Naive thymus-derived CD8-positive, alpha-beta T cell (primary cell): ENCODE results near the gene ASXL1. TPM values are rescaled to one million over a fixed set of nuclear protein-coding genes. Genes with fewer than 3 reads are reported as not detected.

ENCODE experiments used
- ATAC-seq, 2 donors: fragments of 150-1000 bp; cut with Tn5 transposase in 1 of 2; sonication (Bioruptor Pico), chemical (Tn5 transposase) in 1 of 2; 1 replicate in 1 of 2; 2 replicates in 1 of 2; pipeline ENCODE4 v1.10.0; 2021; ENCODE audit warnings: mild to moderate bottlenecking in 2 of 2, moderate library complexity in 2 of 2
- POLR2A ChIA-PET: fragments of 350-600 bp; sonication (Branson Sonifier 250); formaldehyde crosslinking; loops from one replicate; lab custom pipeline; 2021; ENCODE audit warnings: antibody characterized with exemption; lab: Charles Lee
- DNase-seq, 10 donors: peaks; one replicate each; pipeline versions ENCODE4 v3.0.0 to v3.0.0-alpha.2; 2020 to 2022
- H3K27ac Mint-ChIP-seq, 10 donors: one replicate each; pipeline ENCODE4 v1.8.0; 2020 to 2022; ENCODE audit warnings: mild to moderate bottlenecking in 10 of 10, mixed read lengths in 10 of 10, moderate library complexity in 4 of 10, inconsistent platforms in 1 of 10
- H3K27me3 Mint-ChIP-seq, 5 donors: one replicate each; pipeline ENCODE4 v1.8.0; 2021 to 2022; ENCODE audit warnings: mixed read lengths in 5 of 5
- H3K36me3 Mint-ChIP-seq, 3 donors: one replicate each; pipeline ENCODE4 v1.8.0; 2020 to 2022; ENCODE audit warnings: mixed read lengths in 3 of 3, mild to moderate bottlenecking in 2 of 3, inconsistent platforms in 1 of 3
- H3K4me1 Mint-ChIP-seq, 4 donors: one replicate each; pipeline ENCODE4 v1.8.0; 2021 to 2022; ENCODE audit warnings: mixed read lengths in 4 of 4
- H3K4me3 Mint-ChIP-seq, 10 donors: one replicate each; pipeline ENCODE4 v1.8.0; 2020 to 2022; ENCODE audit warnings: mild to moderate bottlenecking in 10 of 10, mixed read lengths in 10 of 10, moderate library complexity in 6 of 10, inconsistent platforms in 1 of 10
- H3K9me3 Mint-ChIP-seq, 9 donors: one replicate each; pipeline ENCODE4 v1.8.0; 2020 to 2022; ENCODE audit warnings: mixed read lengths in 9 of 9, mild to moderate bottlenecking in 3 of 9, inconsistent platforms in 1 of 9, moderate library complexity in 1 of 9
- polyA plus RNA-seq, 3 donors: library from polyadenylated mRNA; unstranded; fragments of 300-500 nt; fragmentation: Illumina TruSeq; gene quantifications; one replicate each; pipeline ENCODE4 v1.2.3, GENCODE V29; 2021
- total RNA-seq, 8 experiments: library from RNA in 2 of 8; stranded (reverse) in 2 of 8; gene quantifications; one replicate each; pipeline ENCODE4 v1.2.3 and lab custom pipeline; 2021 to 2026

ASXL1 gene
- total and polyA plus RNA-seq, 5 experiments from 2014 or later, result 15.2 to 149 (median 20.1) TPM

DNA sequence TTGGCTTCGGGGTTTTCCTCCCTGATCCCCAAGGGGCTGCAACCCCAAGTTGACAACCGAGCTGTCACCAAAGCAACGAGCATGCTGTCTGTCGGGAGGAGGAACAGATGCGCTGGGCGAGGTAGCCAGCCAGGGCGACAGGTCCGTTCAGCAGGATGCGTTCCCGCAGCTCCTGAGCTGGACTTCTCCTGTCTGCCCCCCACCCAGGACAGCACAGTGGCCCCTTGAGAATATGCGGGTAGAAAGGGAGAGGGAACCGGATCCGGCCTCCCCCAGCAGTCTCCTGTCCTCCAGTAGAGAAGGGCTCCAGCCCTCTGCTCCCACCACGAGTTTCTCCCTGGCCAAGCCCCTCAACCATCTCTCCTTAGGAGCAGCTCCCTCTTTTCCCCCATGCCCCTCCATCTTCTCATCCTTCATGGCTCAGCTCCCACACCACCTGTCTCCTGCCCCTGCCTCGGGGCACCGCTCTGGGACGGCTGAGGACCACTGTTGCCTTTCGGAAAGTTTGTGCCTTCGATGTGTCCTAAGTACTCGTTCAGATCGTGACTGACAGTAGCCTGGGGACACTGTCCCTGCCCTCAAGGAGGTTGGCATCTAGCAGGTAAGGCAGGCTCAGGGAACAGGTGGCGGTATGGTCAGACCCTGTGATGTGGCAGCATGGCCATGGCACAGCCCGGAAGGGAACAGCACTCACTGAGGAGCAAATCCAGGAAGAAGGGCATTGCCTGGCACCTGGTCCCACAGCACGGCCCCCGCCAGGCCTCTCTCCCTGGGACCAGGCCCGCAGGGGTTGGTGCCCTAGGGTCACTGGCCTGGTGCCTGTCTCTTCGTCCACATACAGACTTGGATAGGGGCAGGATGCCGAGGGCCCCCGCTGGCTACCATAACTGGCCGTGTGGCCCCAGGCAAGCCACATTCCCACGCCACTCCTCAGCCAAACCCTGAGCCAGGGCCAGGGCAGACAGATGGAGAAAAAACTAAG lies 96.3 kb downstream of the ASXL1 start:
- H3K27me3 Mint-ChIP-seq, result no peaks in the 10 kb centered on the region
- H3K4me1 Mint-ChIP-seq, result peaks cover 17 to 44% (median 26%) of the 10 kb centered on the region in 4 donors
- peak overlapping the region; percentile 62 to 93 (median 80) for H3K27ac Mint-ChIP-seq
- H3K9me3 Mint-ChIP-seq, result no peaks in the 10 kb centered on the region
- no peak overlapping the region for H3K4me3 Mint-ChIP-seq
- ATAC-seq (no peak), DNase-seq (no peak)
- peaks cover 0 to 47% (median 4%) of the 10 kb centered on the region in 3 donors for H3K36me3 Mint-ChIP-seq
- POLR2A ChIA-PET, result interaction anchor here (0.5 to 1.4 kb wide), 5 partner anchors 13 to 518 kb away, joined by 3 to 4 read pairs (median 3); no protein-coding TSS in a partner anchor

DNA sequence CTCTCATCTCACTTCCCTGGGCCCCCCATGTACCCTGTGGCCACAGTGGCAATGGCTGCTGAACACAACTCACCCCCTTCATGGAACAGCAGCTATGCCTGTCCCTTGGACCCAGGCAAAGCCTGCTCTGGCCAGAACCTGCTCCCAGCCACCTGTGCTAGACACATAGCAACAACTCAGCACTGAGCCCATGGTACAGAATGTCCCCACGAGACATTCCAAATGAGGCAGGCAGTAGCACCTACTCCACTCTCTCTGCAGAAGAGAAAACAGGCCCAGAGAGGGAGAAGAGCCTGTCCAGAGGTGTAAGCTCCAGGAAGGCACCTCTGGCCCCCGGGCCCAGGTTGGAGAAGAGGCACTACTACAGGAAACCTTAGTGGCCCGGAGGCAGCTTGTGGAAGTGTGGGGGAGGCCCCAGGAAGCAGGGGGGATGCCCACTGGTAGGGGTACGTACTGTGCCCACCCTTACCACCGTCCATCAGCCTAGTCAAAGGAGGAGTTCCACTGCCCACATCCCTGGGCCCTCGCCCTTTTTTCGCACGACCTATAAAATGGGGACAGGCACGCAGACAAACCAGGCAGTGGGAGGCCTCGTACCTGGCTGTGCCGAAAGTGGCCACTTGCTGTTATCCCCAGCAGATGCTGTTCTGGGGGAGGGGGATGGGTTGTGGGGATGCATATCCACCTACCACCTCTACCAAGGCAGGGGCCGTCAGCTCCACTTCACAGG lies 97.2 kb downstream of the ASXL1 start:
- Mint-ChIP-seq H3K36me3 (peaks cover 0 to 42% (median 4%) of the 10 kb centered on the region in 3 donors), H3K27me3 (no peaks in the 10 kb centered on the region), H3K9me3 (no peaks in the 10 kb centered on the region), H3K4me3 (no peak overlapping the region), H3K4me1 (peaks cover 11 to 36% (median 26%) of the 10 kb centered on the region in 4 donors), H3K27ac (peak overlapping the region; percentile 13 to 92 (median 70))
- ATAC-seq, result no peak
- no peak for DNase-seq
- POLR2A ChIA-PET, result interaction anchor here (0.6 to 1.1 kb wide), 2 partner anchors 84 to 199 kb away, joined by 3 read pairs; no protein-coding TSS in a partner anchor

DNA sequence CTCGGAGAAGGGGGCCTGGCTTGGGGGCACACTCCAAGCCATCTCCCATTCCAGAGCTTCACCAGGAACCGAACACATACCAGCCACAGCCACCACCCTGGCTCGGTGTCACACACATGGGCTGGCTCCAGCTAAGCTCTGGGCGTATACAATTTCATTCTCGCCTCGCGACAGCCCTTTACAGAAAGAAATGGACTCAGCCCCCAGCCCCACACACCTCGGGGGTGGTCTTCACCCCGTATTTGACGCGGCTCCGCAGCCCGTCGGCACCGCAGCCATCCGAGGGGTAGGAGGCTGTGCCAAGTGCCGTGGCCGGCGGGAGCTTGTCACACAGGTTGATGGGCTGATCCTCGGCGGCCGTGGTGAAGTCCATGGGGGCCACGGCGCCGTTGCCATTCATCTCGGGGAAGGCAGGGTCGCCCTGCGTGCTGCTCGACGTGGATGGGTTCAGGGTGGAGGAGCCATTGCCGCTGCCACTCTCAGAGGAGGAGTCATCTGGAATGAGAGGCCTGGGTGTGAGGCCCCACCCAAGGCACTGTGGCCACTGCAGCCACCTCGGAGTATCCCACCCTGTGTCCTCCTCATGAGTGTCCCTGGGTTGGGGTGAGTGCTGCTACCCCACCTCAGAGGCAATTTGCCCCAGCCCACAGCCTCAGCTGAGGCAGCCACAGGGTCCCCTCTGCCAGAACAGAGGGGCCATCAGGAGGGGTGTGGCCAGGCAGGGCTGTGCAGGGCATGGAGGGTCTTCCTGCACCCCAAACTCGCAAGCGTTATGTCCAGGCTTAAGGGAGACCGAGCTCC lies 98.0 kb downstream of the ASXL1 start:
- peaks cover 11 to 35% (median 26%) of the 10 kb centered on the region in 4 donors for H3K4me1 Mint-ChIP-seq
- POLR2A ChIA-PET, result interaction anchor here (0.6 to 1.1 kb wide), 3 partner anchors 38 to 198 kb away, joined by 3 read pairs; no protein-coding TSS in a partner anchor
- H3K9me3 Mint-ChIP-seq, result no peaks in the 10 kb centered on the region
- ATAC-seq (no peak), DNase-seq (no peak)
- H3K27me3 Mint-ChIP-seq, result no peaks in the 10 kb centered on the region
- no peak overlapping the region for H3K4me3 Mint-ChIP-seq
- peak overlapping the region in 3 of 10 donors; percentile 11 to 41 (median 25) for H3K27ac Mint-ChIP-seq
- H3K36me3 Mint-ChIP-seq, result peaks cover 0 to 41% (median 4%) of the 10 kb centered on the region in 3 donors

DNA sequence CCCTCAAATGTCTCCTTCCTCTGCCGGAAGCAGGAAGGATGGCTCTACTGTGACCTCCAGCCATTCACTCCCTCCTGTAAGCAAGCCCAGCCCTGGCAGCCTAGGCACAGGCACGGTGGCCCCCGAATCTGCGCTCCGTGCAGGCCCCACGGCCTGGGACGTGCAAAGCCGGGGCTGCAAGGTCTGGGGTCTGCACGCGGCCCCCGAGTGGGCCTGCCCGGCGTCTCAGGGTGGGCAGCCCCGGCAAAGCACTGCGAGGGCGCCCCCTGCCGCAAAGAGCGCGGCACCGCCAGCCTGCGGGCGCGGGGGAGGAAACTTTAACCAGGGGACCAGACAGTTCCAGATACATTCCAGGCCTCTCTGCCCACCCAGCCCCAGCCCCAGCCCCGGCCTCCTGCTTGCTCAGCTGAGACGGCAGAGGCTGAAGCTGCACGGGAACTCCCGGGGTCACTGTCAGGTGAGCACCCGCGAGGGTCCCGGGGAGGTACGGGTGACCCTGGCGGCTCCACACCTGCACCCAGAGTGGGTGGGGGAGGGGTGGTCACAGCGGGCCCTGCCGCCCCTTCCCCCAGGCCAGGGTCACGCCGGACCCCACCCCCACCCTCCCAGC lies 98.8 kb downstream of the ASXL1 start:
- POLR2A ChIA-PET, result interaction anchor here (0.6 to 1.1 kb wide), 3 partner anchors 37 to 179 kb away, joined by 3 read pairs; no protein-coding TSS in a partner anchor
- ATAC-seq (no peak), DNase-seq (peak in 2 of 10 donors; percentile 14 to 22)
- Mint-ChIP-seq H3K27me3 (no peaks in the 10 kb centered on the region), H3K27ac (no peak overlapping the region), H3K4me3 (no peak overlapping the region), H3K36me3 (peaks cover 0 to 35% (median 4%) of the 10 kb centered on the region in 3 donors), H3K9me3 (no peaks in the 10 kb centered on the region), H3K4me1 (peaks cover 11 to 35% (median 26%) of the 10 kb centered on the region in 4 donors)

DNA sequence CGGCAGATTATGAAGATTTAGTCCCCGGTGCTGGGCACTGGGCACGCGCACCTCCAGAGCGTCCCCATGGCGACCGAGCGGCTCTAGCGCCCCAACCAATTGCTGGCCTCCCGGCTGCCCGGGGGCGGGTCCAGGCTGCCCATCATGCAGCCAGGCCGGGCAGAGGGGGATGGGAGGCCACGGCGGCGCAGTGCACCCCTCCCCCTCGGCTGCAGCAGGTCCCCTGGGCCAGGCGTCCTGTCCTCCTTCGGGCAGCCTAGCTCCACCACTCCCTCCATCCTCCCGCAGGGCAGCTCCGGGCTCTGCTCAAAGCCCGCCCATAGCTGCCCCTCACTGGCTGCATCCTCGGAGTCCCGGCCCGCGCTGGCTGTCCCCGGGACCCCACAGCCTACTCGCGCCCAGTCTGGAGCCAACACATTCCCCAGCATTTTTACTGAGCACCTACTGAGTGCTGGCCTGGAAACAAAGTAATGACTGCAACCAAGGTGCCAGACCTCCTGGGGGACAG lies 99.4 kb downstream of the ASXL1 start:
- H3K27ac Mint-ChIP-seq, result peak overlapping the region in 9 of 10 donors; percentile 57 to 94 (median 80)
- H3K36me3 Mint-ChIP-seq, result peaks cover 0 to 36% (median 3%) of the 10 kb centered on the region in 3 donors
- ATAC-seq (no peak), DNase-seq (no peak)
- H3K4me1 Mint-ChIP-seq, result peaks cover 11 to 34% (median 23%) of the 10 kb centered on the region in 4 donors
- no peaks in the 10 kb centered on the region for H3K9me3 Mint-ChIP-seq
- POLR2A ChIA-PET, result interaction anchor here (0.6 to 0.8 kb wide), 2 partner anchors 52 to 179 kb away, joined by 3 to 5 read pairs; no protein-coding TSS in a partner anchor
- H3K27me3 Mint-ChIP-seq, result no peaks in the 10 kb centered on the region
- H3K4me3 Mint-ChIP-seq, result peak overlapping the region in 1 of 10 donors; percentile 22

DNA sequence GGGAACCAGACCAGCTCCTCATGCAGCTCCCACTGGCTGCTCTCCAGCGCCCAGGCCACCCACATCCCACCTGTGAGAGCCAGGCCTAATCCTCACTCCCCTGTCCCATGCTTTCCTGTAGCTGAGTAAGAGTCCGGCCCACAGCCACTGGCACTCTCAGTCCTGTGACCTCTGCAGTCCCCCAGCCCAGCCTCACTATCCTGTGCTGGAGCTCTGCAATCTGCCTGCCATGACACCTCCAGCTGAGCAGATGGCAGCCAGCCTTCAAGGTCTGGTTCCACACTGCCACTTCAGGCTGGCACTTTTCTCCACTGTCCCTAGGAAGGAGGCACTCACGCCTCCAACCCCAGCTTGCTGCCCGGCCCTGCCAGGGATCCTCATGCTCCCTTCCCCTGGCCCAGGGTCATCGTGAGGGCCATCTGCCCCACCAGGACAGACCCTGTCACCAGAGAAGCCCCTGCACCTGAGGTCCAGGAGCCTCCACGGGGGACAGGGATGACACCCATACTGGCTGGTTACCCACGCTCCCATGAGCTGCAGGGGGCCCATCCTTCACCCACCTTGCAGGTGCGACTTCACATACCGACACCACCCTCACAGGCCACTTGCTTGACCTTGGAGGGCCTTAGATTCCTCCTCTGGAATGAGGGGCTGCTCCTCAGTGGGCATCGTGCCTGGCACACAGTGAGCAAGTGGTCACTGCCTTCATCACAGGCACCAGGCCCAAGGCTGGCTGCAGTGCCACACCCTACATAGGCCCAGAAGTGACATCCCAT lies 100.1 kb downstream of the ASXL1 start:
- H3K36me3 Mint-ChIP-seq, result peaks cover 0 to 30% (median 0%) of the 10 kb centered on the region in 3 donors
- H3K4me3 Mint-ChIP-seq, result peak overlapping the region in 1 of 10 donors; percentile 22
- H3K9me3 Mint-ChIP-seq, result no peaks in the 10 kb centered on the region
- DNase-seq, result no peak
- no peak for ATAC-seq
- peaks cover 11 to 30% (median 18%) of the 10 kb centered on the region in 4 donors for H3K4me1 Mint-ChIP-seq
- POLR2A ChIA-PET, result interaction anchor here (0.8 kb wide), 2 partner anchors 19 to 52 kb away, joined by 5 read pairs; no protein-coding TSS in a partner anchor
- H3K27ac Mint-ChIP-seq, result peak overlapping the region; percentile 72 to 94 (median 82)
- H3K27me3 Mint-ChIP-seq, result no peaks in the 10 kb centered on the region

DNA sequence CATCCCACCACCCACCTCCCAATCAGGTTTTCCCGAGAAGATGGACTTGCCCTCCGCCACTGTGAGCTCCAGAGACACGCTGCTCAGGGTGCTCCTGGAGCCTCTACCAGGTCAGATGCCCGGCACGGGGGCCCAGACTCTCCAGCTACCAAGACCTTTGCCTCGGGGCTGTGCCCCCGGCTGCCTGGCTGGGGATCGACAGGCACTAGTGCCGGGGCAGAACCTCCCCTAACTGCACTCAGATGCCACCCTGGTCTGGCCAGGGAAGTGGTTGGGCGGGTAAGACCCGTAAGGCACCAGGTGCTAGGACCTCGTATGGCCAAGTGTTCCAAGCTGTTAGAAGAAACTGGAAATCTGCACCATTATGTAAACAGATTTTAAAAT lies 100.7 kb downstream of the ASXL1 start:
- H3K36me3 Mint-ChIP-seq, result peaks cover 0 to 26% (median 0%) of the 10 kb centered on the region in 3 donors
- no peaks in the 10 kb centered on the region for H3K27me3 Mint-ChIP-seq
- POLR2A ChIA-PET, result interaction anchor here (0.8 kb wide), 1 partner anchor 18 kb away, joined by 5 read pairs; no protein-coding TSS in a partner anchor
- H3K4me3 Mint-ChIP-seq, result no peak overlapping the region
- H3K27ac Mint-ChIP-seq, result peak overlapping the region in 8 of 10 donors; percentile 72 to 94 (median 84)
- no peaks in the 10 kb centered on the region for H3K9me3 Mint-ChIP-seq
- DNase-seq, result no peak
- no peak for ATAC-seq
- H3K4me1 Mint-ChIP-seq, result peaks cover 11 to 29% (median 18%) of the 10 kb centered on the region in 4 donors

DNA sequence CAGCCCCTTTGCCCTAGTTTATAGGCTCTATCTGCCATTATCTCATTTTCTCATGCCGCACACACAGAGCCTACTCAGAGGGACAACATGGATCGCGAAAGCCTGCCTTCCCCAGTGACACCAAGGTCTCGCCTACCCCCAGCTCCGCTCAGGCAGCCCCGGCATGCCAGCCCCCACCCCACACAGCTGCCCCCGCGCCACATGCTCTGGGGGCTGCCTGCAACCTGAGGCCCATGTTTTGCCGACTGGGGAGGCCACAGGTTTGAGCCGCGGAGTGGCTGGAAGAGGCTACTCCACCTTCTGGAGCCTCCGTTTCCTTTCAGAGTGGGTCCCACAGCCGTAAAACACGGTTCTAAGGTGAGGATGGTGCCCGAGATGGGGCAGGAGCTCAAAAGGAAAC lies 102.1 kb downstream of the ASXL1 start:
- POLR2A ChIA-PET, result no interaction called here
- no peak overlapping the region for H3K27ac Mint-ChIP-seq

DNA sequence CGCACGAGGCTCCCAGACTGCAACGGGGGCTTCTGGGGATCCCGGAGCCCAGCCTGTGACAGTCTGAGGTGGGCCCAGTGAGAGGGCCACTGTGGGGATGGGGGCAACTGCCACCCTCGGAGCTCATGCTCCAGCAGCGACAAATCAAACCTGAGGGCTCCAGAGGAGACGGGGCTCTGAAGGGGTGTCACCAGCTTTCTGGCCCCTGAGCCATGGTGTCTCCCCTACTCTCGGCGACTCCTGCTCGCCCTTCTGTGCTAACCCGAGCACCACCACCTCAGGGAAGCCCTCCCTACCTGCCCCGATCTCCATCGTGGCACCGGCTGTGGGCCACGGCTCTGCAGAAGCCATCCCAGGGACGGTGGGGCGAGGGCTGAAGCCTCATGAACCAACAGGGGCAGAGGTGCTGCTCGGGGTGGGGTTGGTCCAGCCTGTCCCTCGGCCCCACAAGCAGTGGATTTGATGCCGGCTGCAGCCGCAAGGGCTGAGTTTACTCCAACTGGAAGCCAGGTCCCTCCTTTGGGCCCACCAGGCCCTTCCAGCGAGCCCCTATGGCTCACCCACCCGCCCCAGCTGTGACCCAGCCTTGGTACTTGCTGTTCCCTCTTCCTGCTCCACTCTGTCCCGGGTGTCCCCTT lies 102.7 kb downstream of the ASXL1 start:
- H3K9me3 Mint-ChIP-seq, result no peaks in the 10 kb centered on the region
- no peak for DNase-seq
- H3K4me3 Mint-ChIP-seq, result peak overlapping the region in 1 of 10 donors; percentile 48
- POLR2A ChIA-PET, result interaction anchor here (0.6 kb wide), 1 partner anchor 23 kb away, joined by 3 read pairs; no protein-coding TSS in a partner anchor
- peaks cover 7 to 22% (median 11%) of the 10 kb centered on the region in 4 donors for H3K4me1 Mint-ChIP-seq
- H3K27ac Mint-ChIP-seq, result peak overlapping the region in 1 of 10 donors; percentile 52
- no peak for ATAC-seq
- H3K36me3 Mint-ChIP-seq, result peaks cover 0 to 17% (median 0%) of the 10 kb centered on the region in 3 donors
- H3K27me3 Mint-ChIP-seq, result no peaks in the 10 kb centered on the region

More for the DNA sequence above, 102.1 kb downstream of the ASXL1 start:
- no peaks in the 10 kb centered on the region for H3K9me3 Mint-ChIP-seq
- ATAC-seq (no peak), DNase-seq (no peak)
- H3K4me3 Mint-ChIP-seq, result no peak overlapping the region
- H3K4me1 Mint-ChIP-seq, result peaks cover 7 to 25% (median 12%) of the 10 kb centered on the region in 4 donors
- H3K36me3 Mint-ChIP-seq, result peaks cover 0 to 17% (median 0%) of the 10 kb centered on the region in 3 donors
- H3K27me3 Mint-ChIP-seq, result no peaks in the 10 kb centered on the region
